Putamen (tissue), 1 donor: Measurements from ENCODE around the gene SRGAP1.

ENCODE experiments used
- DNase-seq: peaks from one replicate; pipeline ENCODE4 v3.0.0-alpha.2; 2016; ENCODE audit warnings: low spot score

Gene SRGAP1

DNA sequence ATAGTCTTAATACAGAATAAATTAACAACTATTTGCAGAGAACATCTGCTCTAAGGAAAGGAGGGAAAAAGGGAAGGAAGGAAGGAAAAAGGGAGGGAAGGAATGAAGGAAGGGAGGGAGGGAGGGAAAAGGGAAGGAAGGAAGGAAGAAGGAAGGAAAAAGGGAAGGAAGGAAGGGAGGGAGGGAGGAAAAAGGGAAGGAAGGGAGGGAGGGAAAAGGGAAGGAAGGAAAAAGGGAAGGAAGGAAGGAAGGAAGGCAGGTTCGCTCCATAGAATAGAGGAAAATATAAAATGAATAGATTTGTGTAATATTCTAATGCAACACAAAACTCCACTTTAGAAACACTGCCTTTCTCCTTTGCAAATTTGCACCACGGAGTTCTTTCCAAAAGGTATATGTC is 361.0 kb downstream of the SRGAP1 start:
- no peak for DNase-seq

DNA sequence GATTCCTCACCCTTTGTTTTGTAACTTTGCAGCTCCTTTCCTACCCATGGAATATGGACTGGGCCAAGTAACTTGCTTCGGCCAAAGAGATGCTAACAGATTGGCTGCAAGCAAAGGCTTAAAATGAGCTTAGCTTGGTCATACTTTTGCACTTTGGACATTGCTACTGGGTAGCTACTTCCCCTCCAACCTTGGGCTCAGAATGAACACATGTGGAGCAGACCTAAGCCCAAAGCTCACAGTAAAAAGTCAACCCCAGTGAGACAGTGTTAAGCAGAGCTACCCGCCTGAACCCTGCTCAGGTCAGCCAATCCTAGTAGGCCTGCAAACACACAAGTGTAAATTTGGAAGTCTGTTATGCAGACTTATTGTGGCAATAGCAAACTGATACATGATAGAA is 363.0 kb downstream of the SRGAP1 start:
- no peak for DNase-seq
